Measurements from ENCODE around the gene C3.
"Not testable (repeated sequence)": the region's sequence is repeated elsewhere in the genome, so short reads cannot be mapped to it uniquely, and the experiment has no call there.

Gene C3

GRCh38 chr19:6664916-6665315, 55.5 kb downstream of the C3 start:
- DNase-seq = no peak

GRCh38 chr19:6663236-6664201, 56.9 kb downstream of the C3 start:
- DNase-seq = no peak

- no peak for DNase-seq
Observed at GRCh38 chr19:6662702-6663101, 57.7 kb downstream of the C3 start.

GRCh38 chr19:6661509-6662244, 58.8 kb downstream of the C3 start:
- not testable (repeated sequence) for DNase-seq

GRCh38 chr19:6660930-6661329, 59.5 kb downstream of the C3 start:
- DNase-seq = no peak

- DNase-seq = not testable (repeated sequence)
Observed at GRCh38 chr19:6656390-6656789, 64.1 kb downstream of the C3 start.

- DNase-seq = no peak
Observed at GRCh38 chr19:6654347-6655310, 65.8 kb downstream of the C3 start.

GRCh38 chr19:6652805-6653094, 67.7 kb downstream of the C3 start:
- no peak for DNase-seq

GRCh38 chr19:6651965-6652804, 68.3 kb downstream of the C3 start:
- DNase-seq = no peak

- DNase-seq = no peak
Observed at GRCh38 chr19:6649185-6649584, 71.3 kb downstream of the C3 start.

GRCh38 chr19:6648141-6648715, 72.2 kb downstream of the C3 start:
- DNase-seq = no peak

- DNase-seq = no peak
Observed at GRCh38 chr19:6644796-6645195, 75.7 kb downstream of the C3 start.

- DNase-seq = not testable (repeated sequence)
Observed at GRCh38 chr19:6640333-6640732, 80.1 kb downstream of the C3 start.

- DNase-seq = no peak
Observed at GRCh38 chr19:6639439-6639838, 81.0 kb downstream of the C3 start.

GRCh38 chr19:6633456-6633813, 87.0 kb downstream of the C3 start:
- DNase-seq = not testable (repeated sequence)

GRCh38 chr19:6632747-6633455, 87.5 kb downstream of the C3 start:
- DNase-seq = peak in 52 of 58 donors; percentile 2 to 79 (median 45)

GRCh38 chr19:6632002-6632621, 88.3 kb downstream of the C3 start:
- DNase-seq = peak in 44 of 58 donors; percentile 0 to 73 (median 12)

All from anterior cingulate cortex (tissue), 58 donors.